ENCODE data around the gene SLC6A11.

DNA sequence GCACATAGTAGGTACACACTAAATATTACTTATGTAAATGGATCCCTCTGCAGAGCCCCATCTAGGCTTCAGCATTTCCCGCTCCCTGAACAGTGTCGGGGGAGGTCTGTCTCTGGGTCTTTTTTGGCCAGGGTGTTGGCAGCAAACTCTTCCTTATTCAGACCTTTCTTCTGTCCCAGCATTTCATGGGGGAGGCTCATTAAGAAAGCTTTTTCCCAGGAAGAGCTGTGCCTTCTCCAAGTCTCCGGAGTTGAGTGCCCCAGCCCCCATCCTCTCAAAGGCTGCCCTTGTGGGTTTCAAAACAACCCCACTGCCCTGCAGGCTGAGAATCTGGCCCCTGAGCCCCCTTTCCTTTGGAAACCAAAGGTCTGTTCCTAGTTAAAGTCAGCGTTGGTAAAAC, 25.1 kb downstream of the SLC6A11 start:
- TF ChIP-seq, protein P1, sequence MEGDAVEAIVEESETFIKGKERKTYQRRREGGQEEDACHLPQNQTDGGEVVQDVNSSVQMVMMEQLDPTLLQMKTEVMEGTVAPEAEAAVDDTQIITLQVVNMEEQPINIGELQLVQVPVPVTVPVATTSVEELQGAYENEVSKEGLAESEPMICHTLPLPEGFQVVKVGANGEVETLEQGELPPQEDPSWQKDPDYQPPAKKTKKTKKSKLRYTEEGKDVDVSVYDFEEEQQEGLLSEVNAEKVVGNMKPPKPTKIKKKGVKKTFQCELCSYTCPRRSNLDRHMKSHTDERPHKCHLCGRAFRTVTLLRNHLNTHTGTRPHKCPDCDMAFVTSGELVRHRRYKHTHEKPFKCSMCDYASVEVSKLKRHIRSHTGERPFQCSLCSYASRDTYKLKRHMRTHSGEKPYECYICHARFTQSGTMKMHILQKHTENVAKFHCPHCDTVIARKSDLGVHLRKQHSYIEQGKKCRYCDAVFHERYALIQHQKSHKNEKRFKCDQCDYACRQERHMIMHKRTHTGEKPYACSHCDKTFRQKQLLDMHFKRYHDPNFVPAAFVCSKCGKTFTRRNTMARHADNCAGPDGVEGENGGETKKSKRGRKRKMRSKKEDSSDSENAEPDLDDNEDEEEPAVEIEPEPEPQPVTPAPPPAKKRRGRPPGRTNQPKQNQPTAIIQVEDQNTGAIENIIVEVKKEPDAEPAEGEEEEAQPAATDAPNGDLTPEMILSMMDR (IDR thresholded peaks at IDR 0.05): no peak
- TF ChIP-seq POLR2AphosphoS5 (IDR thresholded peaks at IDR 0.05): no peak
- no peak for TF ChIP-seq POLR2A (IDR thresholded peaks at IDR 0.05)
- no peak for TF ChIP-seq EP300 (IDR thresholded peaks at IDR 0.05)

All from upper lobe of left lung (tissue), 4 donors.